HFFc6 (cell line): Measurements from ENCODE around the gene GABBR2. TPM values are rescaled to one million over a fixed set of nuclear protein-coding genes. Genes with fewer than 3 reads are reported as not detected.

Source experiments
- DNase-seq: peaks from one replicate; pipeline ENCODE4 v3.0.0-alpha.2; 2018
- H3K27ac Mint-ChIP-seq: 2 replicates; pipeline ENCODE4 v1.8.0; 2020; ENCODE audit warnings: mild to moderate bottlenecking, mixed read lengths
- H3K27me3 Mint-ChIP-seq: 2 replicates; pipeline ENCODE4 v1.8.0; 2021; ENCODE audit warnings: mild to moderate bottlenecking, moderate library complexity, mixed read lengths; ENCODE audit not compliant: insufficient read depth
- H3K36me3 Mint-ChIP-seq: 2 replicates; pipeline ENCODE4 v1.8.0; 2021; ENCODE audit warnings: low read depth, mixed read lengths
- H3K4me1 Mint-ChIP-seq: 2 replicates; pipeline ENCODE4 v1.8.0; 2020; ENCODE audit warnings: low read depth, mixed read lengths
- H3K4me3 Mint-ChIP-seq: 2 replicates; pipeline ENCODE4 v1.8.0; 2020; ENCODE audit warnings: mild to moderate bottlenecking, moderate library complexity, mixed read lengths
- H3K9me3 Mint-ChIP-seq: 2 replicates; pipeline ENCODE4 v1.8.0; 2020; ENCODE audit warnings: mild to moderate bottlenecking, mixed read lengths
- total RNA-seq, 6 experiments: library from RNA; stranded (reverse); fragmentation: NEBNext Ultra II Directional; extraction: Animal tissue kit (Norgen Biotek cat#: 25700); gene quantifications; 2 replicates in 1 of 6; 3 replicates in 5 of 6; pipeline ENCODE4 v1.2.3, GENCODE V29; 2021
- TF ChIP-seq, protein P1 (sequence below): fragments of 200-600 bp; sonication (generic); IDR thresholded peaks from 2 replicates; pipeline ENCODE4 v1.5.0; 2021; ENCODE audit warnings: antibody characterized with exemption, mild to moderate bottlenecking

GABBR2 gene
- total RNA-seq, 6 experiments from 2014 or later, result 3.1 to 9.3 (median 7.6) TPM

DNA sequence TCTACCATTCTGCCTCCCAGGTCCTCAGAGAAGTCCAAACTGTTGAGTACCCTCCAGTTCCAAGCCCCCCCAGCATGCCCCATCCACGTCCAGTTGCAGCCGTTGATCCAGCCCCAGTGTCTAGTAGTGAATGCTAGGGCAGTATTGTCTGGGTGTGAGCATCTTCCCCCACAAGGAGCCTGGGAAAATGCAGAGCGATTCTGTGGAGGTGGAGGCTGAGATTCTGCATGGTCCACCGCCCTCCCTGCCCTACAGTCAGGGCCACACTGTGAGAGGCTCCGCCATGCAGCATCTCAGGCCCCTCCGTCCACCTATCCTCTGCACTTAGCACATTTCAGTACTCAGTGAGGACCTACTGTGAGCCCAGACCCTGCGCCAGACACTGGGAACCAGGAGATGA, 135.9 kb downstream of the GABBR2 start:
- no peak overlapping the region for H3K27ac Mint-ChIP-seq
- TF ChIP-seq, protein P1, sequence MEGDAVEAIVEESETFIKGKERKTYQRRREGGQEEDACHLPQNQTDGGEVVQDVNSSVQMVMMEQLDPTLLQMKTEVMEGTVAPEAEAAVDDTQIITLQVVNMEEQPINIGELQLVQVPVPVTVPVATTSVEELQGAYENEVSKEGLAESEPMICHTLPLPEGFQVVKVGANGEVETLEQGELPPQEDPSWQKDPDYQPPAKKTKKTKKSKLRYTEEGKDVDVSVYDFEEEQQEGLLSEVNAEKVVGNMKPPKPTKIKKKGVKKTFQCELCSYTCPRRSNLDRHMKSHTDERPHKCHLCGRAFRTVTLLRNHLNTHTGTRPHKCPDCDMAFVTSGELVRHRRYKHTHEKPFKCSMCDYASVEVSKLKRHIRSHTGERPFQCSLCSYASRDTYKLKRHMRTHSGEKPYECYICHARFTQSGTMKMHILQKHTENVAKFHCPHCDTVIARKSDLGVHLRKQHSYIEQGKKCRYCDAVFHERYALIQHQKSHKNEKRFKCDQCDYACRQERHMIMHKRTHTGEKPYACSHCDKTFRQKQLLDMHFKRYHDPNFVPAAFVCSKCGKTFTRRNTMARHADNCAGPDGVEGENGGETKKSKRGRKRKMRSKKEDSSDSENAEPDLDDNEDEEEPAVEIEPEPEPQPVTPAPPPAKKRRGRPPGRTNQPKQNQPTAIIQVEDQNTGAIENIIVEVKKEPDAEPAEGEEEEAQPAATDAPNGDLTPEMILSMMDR, result no peak
- peaks cover 6% of the 10 kb centered on the region for H3K27me3 Mint-ChIP-seq
- DNase-seq, result no peak
- H3K9me3 Mint-ChIP-seq, result no peaks in the 10 kb centered on the region
- H3K4me1 Mint-ChIP-seq, result peaks cover 25% of the 10 kb centered on the region
- H3K4me3 Mint-ChIP-seq, result no peak overlapping the region
- H3K36me3 Mint-ChIP-seq, result no peaks in the 10 kb centered on the region

DNA sequence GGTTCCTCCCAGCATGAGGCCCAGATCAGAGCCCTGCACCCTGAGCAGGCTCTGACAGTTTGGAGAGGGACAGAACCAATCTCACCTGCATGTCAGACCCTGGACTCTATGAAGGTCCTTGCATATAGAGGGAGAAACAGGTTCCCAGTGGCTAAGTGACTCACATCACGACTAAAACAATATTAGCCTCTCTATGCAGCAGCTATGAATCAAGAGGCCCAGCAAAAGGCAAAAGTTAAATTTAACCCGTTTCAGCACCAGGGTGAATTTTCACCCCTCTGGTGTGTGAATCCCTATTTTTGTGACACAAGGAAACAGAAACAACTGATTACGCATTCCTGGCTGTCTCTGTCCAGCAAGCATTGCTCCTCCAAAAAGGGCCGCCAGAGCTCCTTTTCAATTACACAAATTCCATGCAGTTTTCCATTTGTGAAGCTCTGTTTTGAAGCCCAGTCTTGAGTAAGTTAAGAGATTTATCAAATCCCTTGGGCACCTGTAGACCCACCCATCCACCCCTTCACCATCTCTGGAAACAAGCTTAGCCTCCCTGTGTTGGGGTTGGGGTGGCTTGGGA, 136.6 kb downstream of the GABBR2 start:
- no peak overlapping the region for H3K27ac Mint-ChIP-seq
- no peak for DNase-seq
- TF ChIP-seq, protein P1, result no peak
- no peak overlapping the region for H3K4me3 Mint-ChIP-seq
- H3K36me3 Mint-ChIP-seq, result no peaks in the 10 kb centered on the region
- peaks cover 6% of the 10 kb centered on the region for H3K27me3 Mint-ChIP-seq
- H3K9me3 Mint-ChIP-seq, result no peaks in the 10 kb centered on the region
- peaks cover 25% of the 10 kb centered on the region for H3K4me1 Mint-ChIP-seq

DNA sequence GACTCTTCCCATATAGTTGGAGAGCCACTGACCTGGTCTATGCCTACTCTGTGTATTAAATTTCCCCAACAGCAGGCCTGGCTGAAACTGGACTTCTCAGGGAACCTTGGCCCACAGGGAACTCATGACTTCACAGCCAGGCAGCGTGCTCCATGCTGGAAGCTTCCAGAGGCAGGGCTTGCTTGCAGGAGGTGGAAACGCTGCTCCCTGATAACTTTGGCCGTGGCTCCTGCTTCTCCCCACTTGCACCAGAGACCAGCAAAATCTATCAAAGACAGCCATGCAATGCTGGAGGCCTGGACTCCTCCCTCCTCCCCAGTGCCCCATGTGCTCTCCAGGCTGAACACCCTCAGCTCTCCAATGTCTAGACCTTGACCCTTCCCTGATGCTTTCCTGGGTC, 137.1 kb downstream of the GABBR2 start:
- Mint-ChIP-seq H3K27ac (no peak overlapping the region), H3K27me3 (peaks cover 6% of the 10 kb centered on the region), H3K9me3 (no peaks in the 10 kb centered on the region), H3K4me3 (no peak overlapping the region), H3K36me3 (no peaks in the 10 kb centered on the region), H3K4me1 (peaks cover 25% of the 10 kb centered on the region)
- no peak for DNase-seq
- TF ChIP-seq, protein P1, result no peak

DNA sequence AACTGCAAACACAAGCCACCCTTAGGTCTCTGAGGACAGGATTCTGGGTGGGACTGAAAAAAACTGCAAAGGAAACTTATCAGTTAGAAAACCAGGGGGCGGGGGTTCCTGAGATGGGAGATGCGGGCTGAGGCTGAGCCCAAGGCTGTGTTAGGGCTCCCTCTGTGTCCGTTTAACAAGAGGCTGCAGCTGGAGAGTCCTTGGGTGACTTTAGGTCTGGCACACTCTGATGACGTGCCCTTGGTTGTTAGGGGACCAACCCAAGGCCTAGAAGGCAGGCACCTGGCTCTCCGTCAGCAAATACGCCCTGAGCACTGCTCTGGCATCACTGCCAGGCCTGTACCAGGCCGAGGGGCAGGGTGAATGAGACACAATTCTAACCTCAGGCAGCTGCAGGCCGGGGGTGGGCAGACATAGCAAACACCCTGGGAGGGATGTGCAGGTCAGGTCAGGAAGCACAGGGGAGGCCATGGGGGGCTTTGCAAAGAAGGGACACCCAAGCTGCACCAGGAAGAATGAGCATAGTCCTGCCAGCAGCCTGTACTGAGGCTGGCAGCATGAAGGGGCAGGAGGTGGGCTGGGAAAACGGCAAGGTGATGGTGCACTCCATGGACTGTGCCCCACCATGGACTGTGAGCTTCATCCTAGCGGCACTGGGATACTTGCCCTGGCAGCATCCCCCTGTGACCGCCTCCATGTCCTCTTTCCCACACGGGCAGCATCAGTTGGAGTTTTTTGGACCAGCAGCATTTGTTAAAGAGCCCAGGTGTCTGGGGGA, 137.9 kb downstream of the GABBR2 start:
- DNase-seq, result no peak
- Mint-ChIP-seq H3K4me1 (peaks cover 20% of the 10 kb centered on the region), H3K4me3 (no peak overlapping the region), H3K27ac (no peak overlapping the region), H3K36me3 (no peaks in the 10 kb centered on the region), H3K27me3 (peaks cover 6% of the 10 kb centered on the region), H3K9me3 (no peaks in the 10 kb centered on the region)
- TF ChIP-seq, protein P1, result no peak

DNA sequence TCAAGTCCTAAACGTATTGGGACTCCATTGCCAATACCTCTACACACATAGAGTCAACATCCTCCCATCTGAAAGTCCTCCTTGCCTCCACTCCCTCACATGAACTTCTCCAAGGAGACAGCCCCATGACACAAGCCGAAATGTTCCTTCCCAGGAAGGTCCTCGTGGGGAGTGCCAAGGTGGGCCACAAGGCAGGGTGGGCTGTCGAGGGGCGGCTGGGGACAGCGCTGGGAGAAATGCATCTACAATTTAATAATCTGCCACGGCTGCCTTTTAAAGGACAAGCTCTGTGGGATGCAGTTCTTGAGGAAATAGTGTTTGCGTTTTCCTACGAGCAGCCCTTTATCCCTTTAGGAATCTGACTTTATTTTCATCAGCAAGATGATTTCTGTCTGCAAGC, 138.7 kb downstream of the GABBR2 start:
- H3K9me3 Mint-ChIP-seq, result no peaks in the 10 kb centered on the region
- no peak for DNase-seq
- peaks cover 12% of the 10 kb centered on the region for H3K4me1 Mint-ChIP-seq
- H3K27me3 Mint-ChIP-seq, result peaks cover 6% of the 10 kb centered on the region
- H3K36me3 Mint-ChIP-seq, result no peaks in the 10 kb centered on the region
- TF ChIP-seq, protein P1, result no peak
- H3K4me3 Mint-ChIP-seq, result no peak overlapping the region
- no peak overlapping the region for H3K27ac Mint-ChIP-seq
